Measurements from ENCODE around the gene SPTBN1. TPM values are rescaled to one million over a fixed set of nuclear protein-coding genes. Genes with fewer than 3 reads are reported as not detected.

SPTBN1 gene
- total and polyA plus RNA-seq, 2 of the 4 experiments (the other 2 are of a cell fraction), result 49.1 to 241 TPM

DNA sequence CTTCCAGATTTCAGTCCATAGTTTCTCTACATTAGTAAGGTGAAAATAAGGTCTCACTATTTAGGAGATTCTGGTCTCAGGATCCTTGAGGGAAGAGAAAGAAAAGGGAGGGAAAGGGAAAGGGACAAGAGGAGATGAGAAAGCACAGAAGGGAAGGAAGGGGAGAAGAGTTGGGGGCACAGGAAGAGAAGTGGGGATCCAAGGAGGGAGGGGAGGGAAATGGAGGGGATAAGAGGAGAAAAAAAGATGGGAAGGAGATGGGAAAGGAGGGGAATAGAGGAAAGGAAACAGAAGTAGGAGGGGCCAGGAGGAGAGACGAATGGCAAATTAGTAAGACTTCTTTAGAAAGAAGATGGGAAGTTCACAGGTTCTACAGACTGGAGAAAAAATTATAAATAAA, 39.2 kb upstream of the SPTBN1 start:
- POLR2A ChIA-PET (ENCODE audit: unreplicated experiment), result no interaction called here
- no CpG with 5 or more reads among the region's 1 CpG for WGBS, 2 experiments (ENCODE audit: extremely low coverage in 2 of 2, insufficient read length in 1 of 2)
- Histone ChIP-seq H3K4me3 (ENCODE audit: insufficient read depth, low read depth, low read length) (no peak overlapping the region), H4K20me1 (ENCODE audit: insufficient read depth, low read length) (no peaks in the 10 kb centered on the region), H3K14ac (replicated peaks; ENCODE audit: low read depth, low read length) (no peak overlapping the region), H3K9ac (ENCODE audit: low read depth, low read length) (no peak overlapping the region), H4K5ac (ENCODE audit: low read depth, low read length) (no peak overlapping the region), H3K4ac (ENCODE audit: low read depth, low read length) (no peak overlapping the region), H3K27ac (ENCODE audit: insufficient read depth, low read length) (no peak overlapping the region), H4K91ac (ENCODE audit: insufficient read depth, low read depth, low read length) (no peak overlapping the region), H2BK120ac (ENCODE audit: low read depth, low read length) (no peak overlapping the region), H4K8ac (ENCODE audit: low read depth in 2 of 2, low read length in 2 of 2) (no peak overlapping the region), H2AK5ac (ENCODE audit: low read depth, low read length) (no peak overlapping the region), H3K79me1 (ENCODE audit: low read depth in 1 of 2, low read length in 2 of 2) (no peaks in the 10 kb centered on the region), H3K27me3 (ENCODE audit: control insufficient read depth, insufficient read depth, low read length) (no peaks in the 10 kb centered on the region), H3K23ac (ENCODE audit: low read depth, low read length) (no peak overlapping the region), H3K18ac (ENCODE audit: low read depth, low read length) (no peak overlapping the region), H2BK20ac (ENCODE audit: low read depth, low read length) (no peak overlapping the region), H3K4me2 (ENCODE audit: low read depth, low read length) (no peak overlapping the region), H3K36me3 (ENCODE audit: control insufficient read depth, insufficient read depth, low read length) (no peaks in the 10 kb centered on the region), H3K9me3 (ENCODE audit: control insufficient read depth, insufficient read depth, low read length) (no peaks in the 10 kb centered on the region), H2BK15ac (ENCODE audit: low read depth, low read length) (no peak overlapping the region), H2BK5ac (ENCODE audit: low read depth, low read length, poor library complexity, severe bottlenecking) (no peak overlapping the region), H3K56ac (ENCODE audit: extremely low read depth, insufficient read depth, low read length) (no peak overlapping the region), H2AFZ (replicated peaks; ENCODE audit: low read length, poor library complexity) (no peak overlapping the region), H2AK9ac (replicated peaks; ENCODE audit: low read depth, low read length, poor library complexity) (no peak overlapping the region), H3K4me1 (ENCODE audit: control insufficient read depth, insufficient read depth, low read length) (no peaks in the 10 kb centered on the region), H3K9me1 (ENCODE audit: insufficient read depth, low read length) (peaks cover 6% of the 10 kb centered on the region; the same call in 1 of the 2 replicates)
- CTCF ChIA-PET, result no interaction called here
- TF ChIP-seq CHD1 (IDR thresholded peaks at IDR 0.05; ENCODE audit: low read depth, low read length) (no peak), RCOR1 (IDR thresholded peaks at IDR 0.05; ENCODE audit: insufficient replicate concordance, low read length) (no peak), NFE2L2 (IDR thresholded peaks at IDR 0.05; ENCODE audit: low read depth, low read length) (no peak), BHLHE40 (IDR thresholded peaks at IDR 0.05; ENCODE audit: low read depth, low read length) (no peak), FOS (IDR thresholded peaks at IDR 0.05; ENCODE audit: low read depth, low read length) (no peak)
- no peak for DNase-seq
- in situ Hi-C loops (cut with MboI; ENCODE audit: low sequenced_read_pairs), result no loop called here
- BruUV-seq (replicated peaks), result no TSS peak
- no peak for ATAC-seq (ENCODE audit: low read depth)
- dilution Hi-C loops (cut with HindIII; ENCODE audit: low sequenced_read_pairs, unreplicated experiment), result no loop called here
- intact Hi-C loops (cut with micrococcal nuclease), result loop anchor here (5.0 kb wide), 1 partner anchor 65 kb away; no protein-coding TSS in a partner anchor

Data from IMR-90 (cell line).